ENCODE measurements around the gene PKN3.

PKN3 gene

GRCh38 chr9:128728298-128728697, 26.0 kb downstream of the PKN3 start:
- H3K4me1 ChIP-seq (ENCODE audit: insufficient read depth, low read length, poor library complexity, severe bottlenecking) = peaks cover 6% of the 10 kb centered on the region
- no peak for TF ChIP-seq EZH2phosphoT487 (IDR thresholded peaks at IDR 0.05; ENCODE audit: borderline replicate concordance)
- TF ChIP-seq, protein P1, sequence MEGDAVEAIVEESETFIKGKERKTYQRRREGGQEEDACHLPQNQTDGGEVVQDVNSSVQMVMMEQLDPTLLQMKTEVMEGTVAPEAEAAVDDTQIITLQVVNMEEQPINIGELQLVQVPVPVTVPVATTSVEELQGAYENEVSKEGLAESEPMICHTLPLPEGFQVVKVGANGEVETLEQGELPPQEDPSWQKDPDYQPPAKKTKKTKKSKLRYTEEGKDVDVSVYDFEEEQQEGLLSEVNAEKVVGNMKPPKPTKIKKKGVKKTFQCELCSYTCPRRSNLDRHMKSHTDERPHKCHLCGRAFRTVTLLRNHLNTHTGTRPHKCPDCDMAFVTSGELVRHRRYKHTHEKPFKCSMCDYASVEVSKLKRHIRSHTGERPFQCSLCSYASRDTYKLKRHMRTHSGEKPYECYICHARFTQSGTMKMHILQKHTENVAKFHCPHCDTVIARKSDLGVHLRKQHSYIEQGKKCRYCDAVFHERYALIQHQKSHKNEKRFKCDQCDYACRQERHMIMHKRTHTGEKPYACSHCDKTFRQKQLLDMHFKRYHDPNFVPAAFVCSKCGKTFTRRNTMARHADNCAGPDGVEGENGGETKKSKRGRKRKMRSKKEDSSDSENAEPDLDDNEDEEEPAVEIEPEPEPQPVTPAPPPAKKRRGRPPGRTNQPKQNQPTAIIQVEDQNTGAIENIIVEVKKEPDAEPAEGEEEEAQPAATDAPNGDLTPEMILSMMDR (conservative IDR thresholded peaks at IDR 0.05; ENCODE audit: low read length) = no peak
- peaks cover 6% of the 10 kb centered on the region for H3K79me2 ChIP-seq (ENCODE audit: insufficient read depth, low read length)
- no peak overlapping the region for H2AFZ ChIP-seq (ENCODE audit: low read length)
- no peak overlapping the region for H3K4me2 ChIP-seq (ENCODE audit: low read depth, low read length, poor library complexity, severe bottlenecking)
- H3F3A ChIP-seq (ENCODE audit: low read depth) = no peaks in the 10 kb centered on the region
- H3K36me3 ChIP-seq (ENCODE audit: insufficient read depth, low read length) = no peaks in the 10 kb centered on the region
- no peak overlapping the region for H3K9ac ChIP-seq (ENCODE audit: low read depth, low read length, poor library complexity, severe bottlenecking)
- no peaks in the 10 kb centered on the region for H3K27me3 ChIP-seq (ENCODE audit: insufficient read depth, low read length, poor library complexity, severe bottlenecking)
- no peaks in the 10 kb centered on the region for H3K9me2 ChIP-seq (replicated peaks; ENCODE audit: low read depth, low read length)
- no peak overlapping the region for H3K4me3 ChIP-seq (ENCODE audit: low read length, poor library complexity, severe bottlenecking)
- H4K20me1 ChIP-seq (ENCODE audit: insufficient read depth, low read length, poor library complexity, severe bottlenecking) = no peaks in the 10 kb centered on the region
- no peaks in the 10 kb centered on the region for H3K9me3 ChIP-seq (ENCODE audit: insufficient read depth, low read depth, low read length)

GRCh38 chr9:128729302-128729701, 27.0 kb downstream of the PKN3 start:
- Histone ChIP-seq H3K4me1 (ENCODE audit: insufficient read depth, low read length, poor library complexity, severe bottlenecking) (peaks cover 6% of the 10 kb centered on the region), H3K9me3 (ENCODE audit: insufficient read depth, low read depth, low read length) (no peaks in the 10 kb centered on the region), H4K20me1 (ENCODE audit: insufficient read depth, low read length, poor library complexity, severe bottlenecking) (no peaks in the 10 kb centered on the region), H3K9me2 (replicated peaks; ENCODE audit: low read depth, low read length) (no peaks in the 10 kb centered on the region), H3K79me2 (ENCODE audit: insufficient read depth, low read length) (no peaks in the 10 kb centered on the region), H2AFZ (ENCODE audit: low read length) (no peak overlapping the region), H3K36me3 (ENCODE audit: insufficient read depth, low read length) (no peaks in the 10 kb centered on the region), H3K27me3 (ENCODE audit: insufficient read depth, low read length, poor library complexity, severe bottlenecking) (no peaks in the 10 kb centered on the region), H3K4me2 (ENCODE audit: low read depth, low read length, poor library complexity, severe bottlenecking) (no peak overlapping the region), H3F3A (ENCODE audit: low read depth) (no peaks in the 10 kb centered on the region), H3K4me3 (ENCODE audit: low read length, poor library complexity, severe bottlenecking) (no peak overlapping the region), H3K9ac (ENCODE audit: low read depth, low read length, poor library complexity, severe bottlenecking) (no peak overlapping the region)
- TF ChIP-seq, protein P1 (conservative IDR thresholded peaks at IDR 0.05; ENCODE audit: low read length) = no peak
- TF ChIP-seq EZH2phosphoT487 (IDR thresholded peaks at IDR 0.05; ENCODE audit: borderline replicate concordance) = no peak

DNA sequence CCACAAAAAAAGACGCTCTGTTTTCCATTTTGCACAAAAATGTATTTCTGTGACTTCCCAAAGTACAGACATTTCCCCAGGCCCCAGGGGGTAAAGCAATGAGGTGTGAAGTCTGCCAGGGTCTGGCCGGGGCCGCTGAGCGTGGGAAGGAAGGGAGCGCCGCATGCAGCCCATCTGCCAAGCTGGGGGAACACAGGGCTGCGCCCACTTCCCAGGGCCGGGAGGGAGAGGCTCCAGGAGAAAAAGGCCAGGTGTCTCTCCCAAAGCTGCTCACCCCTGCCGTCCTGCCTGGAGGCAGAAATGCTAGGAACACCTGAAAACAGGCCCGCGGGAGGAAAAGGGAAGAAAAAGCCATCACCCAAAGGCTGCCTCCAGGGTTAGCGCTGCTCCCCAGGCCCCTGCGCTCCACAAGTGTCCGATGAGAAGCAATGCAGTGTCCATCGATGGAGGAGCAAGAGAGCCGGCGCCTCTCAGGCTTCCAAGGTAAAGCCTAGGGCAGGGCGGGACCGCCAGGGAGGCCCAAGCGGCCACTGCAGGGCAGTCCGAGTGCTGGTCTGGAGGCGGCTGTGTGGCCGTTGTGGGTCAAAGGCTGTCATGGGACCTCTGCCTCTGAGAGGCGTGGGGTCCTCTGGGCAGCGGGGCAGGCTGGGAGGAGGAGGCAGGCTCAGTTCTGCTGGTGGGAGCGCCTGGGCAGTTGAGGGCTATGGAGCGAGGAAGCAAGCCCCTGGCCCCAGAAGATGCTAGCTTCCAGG, 27.6 kb downstream of the PKN3 start:
- Histone ChIP-seq H3K9me3 (ENCODE audit: insufficient read depth, low read depth, low read length) (no peaks in the 10 kb centered on the region), H3K9ac (ENCODE audit: low read depth, low read length, poor library complexity, severe bottlenecking) (no peak overlapping the region), H3K9me2 (replicated peaks; ENCODE audit: low read depth, low read length) (no peaks in the 10 kb centered on the region), H3F3A (ENCODE audit: low read depth) (no peaks in the 10 kb centered on the region), H2AFZ (ENCODE audit: low read length) (no peak overlapping the region), H3K36me3 (ENCODE audit: insufficient read depth, low read length) (no peaks in the 10 kb centered on the region), H3K27me3 (ENCODE audit: insufficient read depth, low read length, poor library complexity, severe bottlenecking) (no peaks in the 10 kb centered on the region), H3K79me2 (ENCODE audit: insufficient read depth, low read length) (no peaks in the 10 kb centered on the region), H3K4me1 (ENCODE audit: insufficient read depth, low read length, poor library complexity, severe bottlenecking) (no peaks in the 10 kb centered on the region), H3K4me3 (ENCODE audit: low read length, poor library complexity, severe bottlenecking) (no peak overlapping the region), H3K4me2 (ENCODE audit: low read depth, low read length, poor library complexity, severe bottlenecking) (no peak overlapping the region), H4K20me1 (ENCODE audit: insufficient read depth, low read length, poor library complexity, severe bottlenecking) (no peaks in the 10 kb centered on the region)
- TF ChIP-seq, protein P1 (conservative IDR thresholded peaks at IDR 0.05; ENCODE audit: low read length) = no peak
- no peak for TF ChIP-seq EZH2phosphoT487 (IDR thresholded peaks at IDR 0.05; ENCODE audit: borderline replicate concordance)
